Measurements from ENCODE around the gene LPAR3.

DNA sequence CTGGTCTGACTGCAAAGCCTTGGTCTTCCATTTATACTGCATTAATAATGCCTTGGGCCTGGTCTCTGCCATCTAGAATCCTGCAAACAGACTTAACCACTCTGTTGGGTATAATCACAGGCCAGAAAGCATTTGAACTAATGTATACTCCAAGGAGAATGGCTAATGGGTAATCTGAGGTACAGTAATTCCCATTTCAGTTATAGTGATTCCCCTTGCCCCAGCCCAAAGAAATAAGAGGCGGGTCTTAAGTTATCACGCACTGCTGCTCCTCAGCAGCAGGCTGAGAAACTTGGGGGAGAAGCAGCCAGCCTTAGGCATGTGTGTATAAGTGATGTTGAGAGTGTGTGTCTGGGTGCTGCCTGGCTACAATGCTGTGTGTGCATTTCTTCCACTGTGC, 2.4 kb downstream of the LPAR3 start:
- TF ChIP-seq CTCF (IDR thresholded peaks at IDR 0.05) = no peak
- TF ChIP-seq POLR2A (IDR thresholded peaks at IDR 0.05) = no peak

Measured in transverse colon (tissue), 3 donors.